Activated CD8-positive, alpha-beta T cell treated with anti-CD3 and anti-CD28 coated beads for 36 hours (primary cell): ENCODE data around the gene LARGE2. TPM values are rescaled to one million over a fixed set of nuclear protein-coding genes. Genes with fewer than 3 reads are reported as not detected.

Experiments used
- ATAC-seq: fragments of 200-7000 bp; cut with Tn5 transposase; one replicate; pipeline ENCODE4 v1.10.0; 2021; ENCODE audit warnings: mild to moderate bottlenecking, moderate library complexity
- CTCF ChIA-PET: fragments of 350-600 bp; sonication (Branson Sonifier 250); formaldehyde crosslinking; loops from one replicate; lab custom pipeline; 2021; ENCODE audit warnings: antibody characterized with exemption; lab: Charles Lee
- POLR2A ChIA-PET: fragments of 350-600 bp; sonication (Branson Sonifier 250); formaldehyde crosslinking; loops from one replicate; lab custom pipeline; 2021; ENCODE audit warnings: antibody characterized with exemption; lab: Charles Lee
- DNase-seq: peaks from one replicate; pipeline ENCODE4 v3.0.0-alpha.2; 2020
- H3K27ac Mint-ChIP-seq: one replicate; pipeline ENCODE4 v1.8.0; 2021; ENCODE audit warnings: mild to moderate bottlenecking, mixed read lengths
- H3K27me3 Mint-ChIP-seq: one replicate; pipeline ENCODE4 v1.8.0; 2021; ENCODE audit warnings: mixed read lengths
- H3K36me3 Mint-ChIP-seq: one replicate; pipeline ENCODE4 v1.8.0; 2021; ENCODE audit warnings: low read depth, mixed read lengths
- H3K4me1 Mint-ChIP-seq: one replicate; pipeline ENCODE4 v1.8.0; 2021; ENCODE audit warnings: low read depth, mixed read lengths
- H3K4me3 Mint-ChIP-seq: one replicate; pipeline ENCODE4 v1.8.0; 2021; ENCODE audit warnings: mild to moderate bottlenecking, moderate library complexity, mixed read lengths
- H3K9me3 Mint-ChIP-seq: one replicate; pipeline ENCODE4 v1.8.0; 2021; ENCODE audit warnings: mixed read lengths
- CTCF ChIP-seq: fragments of 200-600 bp; IDR thresholded peaks from one replicate; pipeline ENCODE4 v1.8.0; 2022; ENCODE audit warnings: antibody characterized with exemption, mild to moderate bottlenecking
- intact Hi-C: fragments of 100-400 bp; cut with micrococcal nuclease; formaldehyde crosslinking; loops from one replicate; pipeline ENCODE4 v1.10.0; 2022
- total RNA-seq, 2 experiments: library from RNA; stranded (reverse); gene quantifications; one replicate each; pipeline ENCODE4 v1.2.3, GENCODE V29; 2021

LARGE2 gene
- total RNA-seq, 2 experiments from 2014 or later, result 0.70 to 1.1 TPM

GRCh38 chr11:45915446-45915845 lies 7.0 kb upstream of the LARGE2 start:
- ATAC-seq (no peak), DNase-seq (no peak)
- CTCF ChIA-PET, result interaction anchor here (1.3 to 1.7 kb wide), 2 partner anchors 37 to 144 kb away, joined by 4 read pairs; no protein-coding TSS in a partner anchor
- Mint-ChIP-seq H3K4me3 (no peak overlapping the region), H3K36me3 (peaks cover 15% of the 10 kb centered on the region), H3K4me1 (peaks cover 17% of the 10 kb centered on the region), H3K9me3 (no peaks in the 10 kb centered on the region), H3K27ac (no peak overlapping the region), H3K27me3 (no peaks in the 10 kb centered on the region)
- intact Hi-C loops, result no loop called here
- no peak for TF ChIP-seq CTCF
- POLR2A ChIA-PET, result interaction anchor here (0.6 kb wide), 1 partner anchor 214 kb away, joined by 6 read pairs; no protein-coding TSS in a partner anchor

GRCh38 chr11:45917286-45917622 lies 5.2 kb upstream of the LARGE2 start:
- CTCF ChIA-PET, result interaction anchor here (0.9 to 1.1 kb wide), 3 partner anchors 53 to 201 kb away, joined by 3 read pairs; no protein-coding TSS in a partner anchor
- Mint-ChIP-seq H3K36me3 (peaks cover 11% of the 10 kb centered on the region), H3K9me3 (no peaks in the 10 kb centered on the region), H3K4me1 (peaks cover 21% of the 10 kb centered on the region), H3K27ac (peak overlapping the region; percentile 97), H3K4me3 (peak overlapping the region; percentile 89), H3K27me3 (peaks cover 2% of the 10 kb centered on the region)
- POLR2A ChIA-PET, result interaction anchor here (0.9 to 1.7 kb wide), 9 partner anchors 10 to 112 kb away, joined by 3 to 7 read pairs (median 3); partner anchors contain the start of genes CRY2 and SLC35C1
- no peak for TF ChIP-seq CTCF
- DNase-seq (peak; percentile 35), ATAC-seq (peak; percentile 0)
- intact Hi-C loops, result no loop called here

DNA sequence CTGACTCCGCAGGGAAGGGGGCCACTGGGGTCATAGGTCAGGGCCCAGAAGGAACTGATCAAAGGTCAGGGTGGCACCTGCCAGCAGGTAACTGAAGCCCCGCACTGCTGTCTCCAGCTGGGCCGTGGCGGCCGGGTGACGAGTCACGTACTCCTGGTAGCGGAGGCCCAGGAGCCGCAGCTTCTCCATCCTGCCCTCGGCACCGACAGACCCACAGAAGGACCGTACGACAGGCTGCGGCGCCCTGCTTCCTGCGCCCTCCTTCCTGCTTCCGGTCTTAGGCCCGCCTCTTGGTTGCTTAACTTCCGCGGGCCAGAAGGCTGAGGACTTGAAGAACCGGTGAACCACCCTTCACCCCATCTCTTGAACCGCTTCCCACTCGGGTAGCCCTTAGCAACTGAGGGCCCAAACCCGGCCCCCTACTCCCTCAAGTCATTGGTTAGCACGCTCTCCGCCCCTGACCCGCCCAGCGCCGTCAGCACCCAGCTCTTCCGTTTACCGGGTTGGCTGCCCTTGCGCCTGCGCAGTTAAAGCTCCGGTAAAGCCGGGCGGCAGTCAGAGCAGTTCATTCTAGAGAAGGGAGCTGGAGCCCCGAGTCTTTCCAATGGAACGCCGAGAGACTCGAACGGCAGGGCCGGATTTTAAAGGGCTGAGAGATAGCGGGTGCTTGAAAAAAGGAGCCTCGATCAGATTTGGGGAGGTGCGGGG lies 4.7 kb upstream of the LARGE2 start, which contains the start of gene PEX16:
Gene PEX16 (minus strand): TSS at position 255 of the 708 bp plus-strand sequence. CDS start 66 bp downstream, at position 189.
- DNase-seq, result peak; percentile 97
- Mint-ChIP-seq H3K36me3 (peaks cover 11% of the 10 kb centered on the region), H3K4me1 (peaks cover 21% of the 10 kb centered on the region), H3K27me3 (peaks cover 2% of the 10 kb centered on the region), H3K4me3 (peak within 1 kb of the TSS; percentile 89), H3K27ac (peak within 1 kb of the TSS; percentile 97), H3K9me3 (no peaks in the 10 kb centered on the region)
- TF ChIP-seq CTCF, result no peak
- intact Hi-C loops, result loop anchor here (2.0 kb wide), 1 partner anchor 71 kb away; the partner anchor contains the start of gene CRY2
- ChIA-PET POLR2A (interaction anchor here (0.9 to 1.7 kb wide), 10 partner anchors 9 to 113 kb away, joined by 3 to 7 read pairs (median 3); partner anchors contain the start of genes CRY2 and SLC35C1), CTCF (interaction anchor here (0.9 to 2.0 kb wide), 7 partner anchors 44 to 200 kb away, joined by 3 to 5 read pairs (median 3); no protein-coding TSS in a partner anchor)
- ATAC-seq, result peak; percentile 91

DNA sequence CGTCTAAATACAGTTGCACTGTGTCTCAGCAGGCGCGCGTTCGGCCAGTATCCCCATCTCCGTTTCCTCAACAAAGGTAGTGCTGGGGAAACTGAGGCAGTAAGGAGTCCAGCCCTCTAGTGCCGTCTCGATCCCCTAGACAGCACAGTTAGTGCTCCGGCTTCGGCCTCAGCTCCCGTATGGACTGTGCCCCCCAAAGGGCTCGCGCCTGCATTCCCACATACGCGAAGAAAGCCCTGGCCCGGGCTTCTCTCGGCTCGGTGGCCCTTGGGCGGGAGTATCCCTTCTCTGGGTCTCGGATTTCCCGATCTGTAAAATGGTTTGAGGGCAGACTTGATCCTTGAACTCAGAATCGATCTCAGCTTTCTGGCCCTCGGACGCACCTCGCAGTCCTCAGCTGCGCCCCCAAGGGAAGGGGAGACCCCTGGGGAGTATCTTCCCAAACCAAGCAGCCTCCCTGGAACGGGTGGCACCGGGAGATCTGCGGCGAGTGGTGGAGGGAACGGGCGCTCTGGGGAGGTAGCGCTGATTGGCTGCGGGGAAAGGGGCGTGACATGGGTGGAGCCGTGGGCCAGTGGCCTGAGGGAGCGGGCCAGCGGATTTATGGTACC lies 4.0 kb upstream of the LARGE2 start:
- CTCF ChIA-PET, result interaction anchor here (0.9 to 2.0 kb wide), 6 partner anchors 12 to 199 kb away, joined by 3 to 5 read pairs (median 4); no protein-coding TSS in a partner anchor
- POLR2A ChIA-PET, result interaction anchor here (0.9 to 1.5 kb wide), 3 partner anchors 9 to 41 kb away, joined by 3 read pairs; no protein-coding TSS in a partner anchor
- Mint-ChIP-seq H3K4me3 (peak overlapping the region; percentile 89), H3K27me3 (peaks cover 5% of the 10 kb centered on the region), H3K4me1 (peaks cover 23% of the 10 kb centered on the region), H3K27ac (peak overlapping the region; percentile 97), H3K9me3 (no peaks in the 10 kb centered on the region), H3K36me3 (peaks cover 11% of the 10 kb centered on the region)
- intact Hi-C loops, result loop anchor here (2.0 kb wide), 1 partner anchor 72 kb away; the partner anchor contains the start of gene CRY2
- peak; percentile 74 for DNase-seq
- peak; percentile 18 for ATAC-seq
- no peak for TF ChIP-seq CTCF
